IMR-90 (cell line): Measurements from ENCODE around the gene GGTLC1. TPM values are rescaled to one million over a fixed set of nuclear protein-coding genes. Genes with fewer than 3 reads are reported as not detected.

Source experiments
- ATAC-seq: fragments of 200-7000 bp; cut with Tn5 transposase; 2 replicates; pipeline ENCODE4 v1.9.1; 2020; ENCODE audit warnings: low read depth, mild to moderate bottlenecking, moderate library complexity
- BruUV-seq: library from RNA; stranded (reverse); fragments of 400-500 nt; replicated peaks from 2 replicates; lab custom pipeline; 2021; lab: Mats Ljungman, UMichigan
- CTCF ChIA-PET: fragments of 300-600 bp; formaldehyde crosslinking; extraction: SDS; loops from one replicate; lab custom pipeline; 2021; ENCODE audit warnings: antibody characterized with exemption; lab: Yijun Ruan, JAX
- POLR2A ChIA-PET: fragments of 300-600 bp; sonication (Branson Sonifier 250); formaldehyde crosslinking; loops from one replicate; lab custom pipeline; 2022; ENCODE audit warnings: antibody characterized with exemption; ENCODE audit not compliant: unreplicated experiment; lab: Charles Lee
- DNase-seq: peaks from one replicate; pipeline ENCODE4 v3.0.0; 2013
- H2AFZ ChIP-seq: replicated peaks from 2 replicates; pipeline ENCODE3; 2013; ENCODE audit warnings: low read length, mild to moderate bottlenecking; ENCODE audit not compliant: poor library complexity
- H2AK5ac ChIP-seq: 2 replicates; pipeline ENCODE4 v1.6.1; 2013; ENCODE audit warnings: low read depth, low read length, inconsistent platforms
- H2AK9ac ChIP-seq: replicated peaks from 2 replicates; pipeline ENCODE3; 2013; ENCODE audit warnings: mild to moderate bottlenecking, low read depth, low read length, moderate library complexity; ENCODE audit not compliant: poor library complexity
- H2BK120ac ChIP-seq: 2 replicates; pipeline ENCODE4 v1.6.1; 2013; ENCODE audit warnings: low read depth, low read length, inconsistent platforms
- H2BK15ac ChIP-seq: 3 replicates; pipeline ENCODE4 v1.6.1; 2013; ENCODE audit warnings: low read depth, low read length, inconsistent platforms
- H2BK20ac ChIP-seq: 2 replicates; pipeline ENCODE4 v1.6.1; 2013; ENCODE audit warnings: low read depth, mild to moderate bottlenecking, inconsistent platforms, low read length, moderate library complexity
- H2BK5ac ChIP-seq: 2 replicates; pipeline ENCODE4 v1.6.1; 2013; ENCODE audit warnings: mild to moderate bottlenecking, low read depth, low read length, inconsistent platforms; ENCODE audit not compliant: poor library complexity, severe bottlenecking
- H3K14ac ChIP-seq: replicated peaks from 2 replicates; pipeline ENCODE4 v1.6.1; 2013; ENCODE audit warnings: low read depth, low read length, inconsistent platforms
- H3K18ac ChIP-seq: 2 replicates; pipeline ENCODE4 v1.6.1; 2013; ENCODE audit warnings: low read depth, low read length, control low read depth
- H3K23ac ChIP-seq: 2 replicates; pipeline ENCODE4 v1.6.1; 2013; ENCODE audit warnings: low read depth, low read length, inconsistent platforms
- H3K27ac ChIP-seq: 2 replicates; pipeline ENCODE4 v1.5.1; 2013; ENCODE audit warnings: mild to moderate bottlenecking, control low read depth, low read length; ENCODE audit not compliant: insufficient read depth
- H3K27me3 ChIP-seq: 2 replicates; pipeline ENCODE4 v1.6.1; 2013; ENCODE audit warnings: low read length; ENCODE audit not compliant: control insufficient read depth, insufficient read depth
- H3K36me3 ChIP-seq: 2 replicates; pipeline ENCODE4 v1.6.1; 2013; ENCODE audit warnings: low read length, mixed read lengths; ENCODE audit not compliant: control insufficient read depth, insufficient read depth
- H3K4ac ChIP-seq: 2 replicates; pipeline ENCODE4 v1.6.1; 2013; ENCODE audit warnings: low read depth, low read length, inconsistent platforms
- H3K4me1 ChIP-seq: 2 replicates; pipeline ENCODE4 v1.6.1; 2013; ENCODE audit warnings: low read length, mixed read lengths; ENCODE audit not compliant: control insufficient read depth, insufficient read depth
- H3K4me2 ChIP-seq: 2 replicates; pipeline ENCODE4 v1.6.1; 2013; ENCODE audit warnings: low read depth, mild to moderate bottlenecking, control low read depth, low read length, moderate library complexity
- H3K4me3 ChIP-seq: 2 replicates; pipeline ENCODE4 v1.5.1; 2013; ENCODE audit warnings: low read depth, mild to moderate bottlenecking, control low read depth, low read length, moderate library complexity; ENCODE audit not compliant: insufficient read depth
- H3K56ac ChIP-seq: 2 replicates; pipeline ENCODE4 v1.6.1; 2013; ENCODE audit warnings: low read length, inconsistent platforms; ENCODE audit not compliant: insufficient read depth; ENCODE audit errors: extremely low read depth
- H3K79me1 ChIP-seq, 2 experiments: 2 replicates each; pipeline ENCODE4 v1.6.1; 2013; ENCODE audit warnings: low read length in 2 of 2, inconsistent platforms in 1 of 2, low read depth in 1 of 2
- H3K9ac ChIP-seq: 2 replicates; pipeline ENCODE4 v1.6.1; 2013; ENCODE audit warnings: low read depth, low read length, control low read depth
- H3K9me1 ChIP-seq: 2 replicates; pipeline ENCODE4 v1.6.1; 2013; ENCODE audit warnings: low read length, inconsistent platforms; ENCODE audit not compliant: insufficient read depth
- H3K9me3 ChIP-seq: 2 replicates; pipeline ENCODE4 v1.6.1; 2013; ENCODE audit warnings: low read length; ENCODE audit not compliant: control insufficient read depth, insufficient read depth
- H4K20me1 ChIP-seq: 2 replicates; pipeline ENCODE4 v1.6.1; 2013; ENCODE audit warnings: low read length, inconsistent platforms; ENCODE audit not compliant: insufficient read depth
- H4K5ac ChIP-seq: 2 replicates; pipeline ENCODE4 v1.6.1; 2013; ENCODE audit warnings: mild to moderate bottlenecking, low read depth, low read length, control low read depth
- H4K8ac ChIP-seq, 2 experiments: 2 replicates each; pipeline ENCODE4 v1.6.1; 2013; ENCODE audit warnings: low read depth in 2 of 2, low read length in 2 of 2, control low read depth in 1 of 2, inconsistent platforms in 1 of 2
- H4K91ac ChIP-seq: 2 replicates; pipeline ENCODE4 v1.6.1; 2013; ENCODE audit warnings: low read depth, low read length, inconsistent platforms; ENCODE audit not compliant: insufficient read depth
- BHLHE40 ChIP-seq: fragments of 150-350 bp; IDR thresholded peaks from 2 replicates; pipeline ENCODE4 v1.6.1; 2016; ENCODE audit warnings: mild to moderate bottlenecking, low read depth, low read length
- CEBPB ChIP-seq: IDR thresholded peaks from 2 replicates; pipeline ENCODE4 v1.6.1; 2012; ENCODE audit warnings: low read depth, low read length, improper control_type of control experiment
- CHD1 ChIP-seq: IDR thresholded peaks from 2 replicates; pipeline ENCODE4 v1.6.1; 2012; ENCODE audit warnings: low read depth, low read length, improper control_type of control experiment
- ELK1 ChIP-seq: fragments of 150-350 bp; IDR thresholded peaks from 2 replicates; pipeline ENCODE4 v1.6.1; 2016; ENCODE audit warnings: low read depth, mild to moderate bottlenecking, low read length, moderate library complexity, borderline replicate concordance
- FOS ChIP-seq: fragments of 150-350 bp; IDR thresholded peaks from 2 replicates; pipeline ENCODE4 v1.6.1; 2016; ENCODE audit warnings: low read depth, low read length
- MAFK ChIP-seq: IDR thresholded peaks from 2 replicates; pipeline ENCODE4 v1.6.1; 2012; ENCODE audit warnings: low read depth, low read length, improper control_type of control experiment
- MAZ ChIP-seq: IDR thresholded peaks from 2 replicates; pipeline ENCODE4 v1.6.1; 2012; ENCODE audit warnings: low read depth, mild to moderate bottlenecking, low read length, improper control_type of control experiment, moderate library complexity, borderline replicate concordance
- MXI1 ChIP-seq: IDR thresholded peaks from 2 replicates; pipeline ENCODE4 v1.6.1; 2012; ENCODE audit warnings: low read depth, mild to moderate bottlenecking, low read length, moderate library complexity, borderline replicate concordance
- NFE2L2 ChIP-seq: fragments of 150-350 bp; IDR thresholded peaks from 2 replicates; pipeline ENCODE4 v1.6.1; 2016; ENCODE audit warnings: low read depth, mild to moderate bottlenecking, low read length
- POLR2A ChIP-seq: IDR thresholded peaks from 2 replicates; pipeline ENCODE4 v1.6.1; 2012; ENCODE audit warnings: mild to moderate bottlenecking, low read depth, low read length
- RAD21 ChIP-seq: IDR thresholded peaks from 2 replicates; pipeline ENCODE4 v1.6.1; 2012; ENCODE audit warnings: low read length, improper control_type of control experiment
- RCOR1 ChIP-seq: IDR thresholded peaks from 2 replicates; pipeline ENCODE4 v1.6.1; 2012; ENCODE audit warnings: mild to moderate bottlenecking, low read length, improper control_type of control experiment; ENCODE audit not compliant: insufficient replicate concordance
- SMC3 ChIP-seq: fragments of 150-350 bp; IDR thresholded peaks from 2 replicates; pipeline ENCODE4 v1.6.1; 2016; ENCODE audit warnings: low read depth, mild to moderate bottlenecking, antibody characterized with exemption, low read length, moderate library complexity
- USF2 ChIP-seq: fragments of 150-350 bp; IDR thresholded peaks from 2 replicates; pipeline ENCODE4 v1.6.1; 2017; ENCODE audit warnings: mild to moderate bottlenecking, antibody characterized with exemption, low read length, low read depth
- WGBS, 2 experiments: methylation state at CpG; one replicate each; pipeline versions ENCODE4 v1.1.5 to v1.1.7; 2013; ENCODE audit warnings: missing lambda C conversion rate in 2 of 2; ENCODE audit not compliant: insufficient read length in 1 of 2; ENCODE audit errors: extremely low coverage in 2 of 2; 5-methylcytosine and 5-hydroxymethylcytosine counted together
- dilution Hi-C: fragments of 300-500 bp; cut with HindIII; formaldehyde crosslinking; loops from one replicate; pipeline ENCODE4 v1.14.3; 2018; ENCODE audit warnings: low sequenced_read_pairs; ENCODE audit not compliant: unreplicated experiment
- in situ Hi-C: fragments of 300-500 bp; cut with MboI; formaldehyde crosslinking; loops from 3 replicates; pipeline ENCODE4 v1.14.3; 2019; ENCODE audit warnings: low sequenced_read_pairs, inconsistent platforms, mixed read lengths
- intact Hi-C: fragments of 100-400 bp; cut with micrococcal nuclease; formaldehyde crosslinking; loops from 2 replicates; pipeline ENCODE4 v1.10.0; 2022
- polyA plus RNA-seq, 3 experiments: library from polyadenylated mRNA; depleted of rRNA; stranded (reverse); fragments of >200 nt; gene quantifications; 2 replicates each; pipeline ENCODE4 v1.2.3, GENCODE V29; 2012; ENCODE audit warnings: low replicate concordance in 1 of 3
- total RNA-seq: library from RNA; depleted of rRNA; stranded (reverse); fragments of >200 nt; gene quantifications from 2 replicates; pipeline ENCODE4 v1.2.3, GENCODE V29; 2012

GGTLC1 gene
- total and polyA plus RNA-seq, 2 of the 4 experiments (the other 2 are of a cell fraction), result not detected

GRCh38 chr20:23954008-23954745, 34.4 kb downstream of the GGTLC1 start:
- in situ Hi-C loops, result no loop called here
- no CpG with 5 or more reads among the region's 13 CpGs for WGBS, 2 experiments

More at GRCh38 chr20:23954008-23954745, 34.4 kb downstream of the GGTLC1 start:
- H3K36me3 ChIP-seq, result no peaks in the 10 kb centered on the region
- intact Hi-C loops (no loop called here), dilution Hi-C loops (no loop called here)
- no peak overlapping the region for H3K4me3 ChIP-seq
- TF ChIP-seq RAD21 (no peak), FOS (no peak), RCOR1 (no peak), MAFK (no peak), SMC3 (no peak), MAZ (no peak), CEBPB (no peak), NFE2L2 (no peak), CHD1 (no peak), MXI1 (no peak), USF2 (no peak), POLR2A (no peak), BHLHE40 (no peak), ELK1 (no peak)
- no peak for DNase-seq
- no peak overlapping the region for H3K4ac ChIP-seq
- no peaks in the 10 kb centered on the region for H4K20me1 ChIP-seq
- no peak overlapping the region for H3K14ac ChIP-seq
- ATAC-seq, result no peak
- H2BK20ac ChIP-seq, result no peak overlapping the region
- H2BK120ac ChIP-seq, result no peak overlapping the region
- no peaks in the 10 kb centered on the region for H3K9me3 ChIP-seq
- no peak overlapping the region for H2AK5ac ChIP-seq
- CTCF ChIA-PET, result no interaction called here
- no peak overlapping the region for H3K9ac ChIP-seq
- H3K23ac ChIP-seq, result no peak overlapping the region
- H3K27me3 ChIP-seq, result no peaks in the 10 kb centered on the region
- no TSS peak for BruUV-seq
- no peak overlapping the region for H2AK9ac ChIP-seq
- POLR2A ChIA-PET, result no interaction called here
- no peaks in the 10 kb centered on the region for H3K9me1 ChIP-seq
- no peak overlapping the region for H3K18ac ChIP-seq
- no peak overlapping the region for H3K4me2 ChIP-seq
- H4K5ac ChIP-seq, result no peak overlapping the region
- no peak overlapping the region for H2BK5ac ChIP-seq
- no peaks in the 10 kb centered on the region for H3K79me1 ChIP-seq
- no peak overlapping the region for H4K91ac ChIP-seq
- no peaks in the 10 kb centered on the region for H3K4me1 ChIP-seq
- H3K56ac ChIP-seq, result no peak overlapping the region
- no peak overlapping the region for H4K8ac ChIP-seq
- H3K27ac ChIP-seq, result no peak overlapping the region
- no peak overlapping the region for H2BK15ac ChIP-seq
- H2AFZ ChIP-seq, result no peak overlapping the region
